ENCODE measurements around the gene IRX1. TPM values are rescaled to one million over a fixed set of nuclear protein-coding genes. Genes with fewer than 3 reads are reported as not detected.

IRX1 gene
- total RNA-seq: not detected
- long read RNA-seq: 0 reads

DNA sequence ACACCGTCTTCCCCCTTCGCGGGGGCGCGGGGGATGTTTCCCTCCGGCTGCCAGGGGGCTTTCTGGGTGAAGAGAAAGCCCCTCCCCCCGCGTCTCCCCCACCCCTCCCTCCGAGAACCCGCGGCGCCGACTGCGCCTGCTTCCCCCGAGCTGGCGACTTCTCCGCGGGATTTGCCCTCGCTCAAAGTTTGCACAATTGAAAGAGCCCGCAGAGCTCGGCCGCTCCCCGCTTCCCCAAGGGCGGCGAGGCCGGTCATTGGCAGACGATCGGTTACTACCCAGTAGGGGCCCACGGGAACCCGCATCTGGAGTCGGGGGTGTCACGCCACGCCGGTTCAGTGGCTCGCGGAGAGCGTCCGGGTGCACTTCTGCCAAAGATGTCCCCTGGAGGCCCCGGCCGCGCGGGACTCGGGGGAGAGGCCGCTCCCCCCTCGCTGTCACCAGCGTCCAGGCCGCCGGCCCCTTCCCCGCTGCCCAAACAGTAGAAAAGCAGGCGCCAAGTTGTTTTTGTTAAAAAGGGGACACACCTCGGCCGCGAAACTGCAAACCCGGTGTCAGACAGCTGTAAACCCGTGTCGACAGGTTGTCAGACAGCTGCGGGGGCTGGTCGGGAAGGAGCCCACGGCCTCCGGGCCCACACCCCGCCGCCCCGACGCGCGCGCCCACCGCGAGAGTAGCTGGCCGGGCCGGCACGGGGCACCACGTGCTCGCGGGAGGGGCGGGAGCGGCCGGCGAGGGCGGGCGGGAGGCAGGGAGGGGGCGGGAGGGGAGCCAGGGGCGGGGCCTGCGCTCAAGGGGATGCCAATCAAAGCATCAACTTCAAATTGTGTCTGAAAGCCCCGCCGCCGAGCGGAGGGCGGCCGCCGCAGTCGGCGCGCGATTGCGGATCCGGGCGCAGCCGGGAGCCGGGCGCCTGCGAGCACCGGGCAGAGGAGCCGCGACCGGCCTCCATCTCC, at the start of gene IRX1:
Gene IRX1, plus strand, starts transcription at position 827 of the 956 bp plus-strand sequence. CDS start 274 bp downstream, outside the sequence.
- no peak for DNase-seq
- intact Hi-C loops (cut with DNase I): no loop called here
- ATAC-seq: peak; percentile 21 to 49

DNA sequence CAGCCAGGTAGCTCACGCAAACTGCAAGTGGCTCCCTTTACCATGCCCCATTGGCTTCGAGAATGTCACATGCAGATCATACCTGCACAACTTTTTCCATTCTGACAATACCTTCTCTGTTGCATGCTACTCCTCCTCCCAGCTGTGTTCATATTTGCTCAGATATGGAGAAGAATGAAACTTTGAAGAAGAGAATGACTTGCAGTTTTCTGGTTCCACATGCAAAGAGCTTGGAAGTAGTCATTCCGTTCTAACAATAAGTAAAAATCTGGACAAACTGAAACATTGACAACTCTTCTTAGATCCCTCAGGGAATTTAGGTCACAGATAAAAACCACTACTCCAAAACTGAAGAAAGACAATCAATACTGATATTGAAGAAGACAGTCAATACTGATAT, 49.6 kb upstream of the IRX1 start:
- intact Hi-C loops (cut with DNase I): no loop called here
- ATAC-seq (no peak), DNase-seq (no peak)

DNA sequence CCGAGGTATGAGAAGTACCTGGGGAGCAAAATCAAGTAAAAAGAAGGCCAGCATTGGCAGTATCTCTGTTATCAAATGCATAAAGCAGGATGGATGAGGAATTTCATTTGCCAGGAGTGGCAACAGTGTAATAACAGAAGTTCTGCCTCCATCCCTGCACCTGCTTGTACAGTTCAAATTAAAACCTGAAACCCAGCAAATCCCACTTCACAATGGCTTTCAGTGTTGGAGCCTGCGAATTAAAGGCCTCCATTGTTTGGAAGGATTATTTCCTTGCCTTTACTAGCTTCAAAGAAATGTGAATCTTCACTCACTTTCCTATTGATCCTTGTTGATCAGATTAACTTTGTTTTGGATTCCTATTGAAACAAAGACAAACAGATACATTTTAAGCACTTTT, 31.5 kb upstream of the IRX1 start:
- intact Hi-C loops (cut with DNase I): no loop called here
- ATAC-seq (no peak), DNase-seq (no peak)

DNA sequence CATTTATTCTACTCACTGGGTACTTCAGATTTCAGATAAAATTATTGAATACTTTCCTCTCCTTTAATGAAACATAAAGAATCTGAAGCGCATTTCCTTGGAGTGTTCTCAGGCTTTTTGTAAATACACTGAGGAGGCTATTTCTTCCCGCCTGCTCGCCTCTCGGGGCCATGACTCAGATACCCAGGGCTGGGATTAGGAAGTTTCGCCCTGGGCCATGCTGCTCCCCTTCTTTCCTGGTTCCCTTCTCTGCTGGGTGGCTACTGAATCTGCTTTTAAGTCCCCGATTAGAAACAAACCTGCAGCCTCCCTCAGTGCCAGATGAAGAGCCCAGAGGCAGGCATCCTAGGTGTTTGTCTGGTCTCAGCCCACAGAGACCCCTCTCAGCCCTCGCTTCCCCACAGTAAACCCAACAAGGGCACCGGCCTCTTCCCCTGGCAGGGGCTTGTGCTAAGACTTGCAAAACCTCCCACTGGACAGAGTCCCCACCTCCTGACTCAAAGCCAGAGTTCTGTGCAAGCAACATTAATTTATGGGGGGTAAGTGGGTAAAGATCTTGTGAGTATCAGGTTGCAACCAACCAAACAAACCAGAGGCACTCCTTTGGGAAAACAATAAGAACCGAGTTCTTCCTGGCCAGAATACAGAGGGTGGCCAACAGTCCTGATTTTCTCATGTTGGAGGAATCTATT, 30.7 kb upstream of the IRX1 start:
- DNase-seq: no peak
- no peak for ATAC-seq
- intact Hi-C loops (cut with DNase I): no loop called here

DNA sequence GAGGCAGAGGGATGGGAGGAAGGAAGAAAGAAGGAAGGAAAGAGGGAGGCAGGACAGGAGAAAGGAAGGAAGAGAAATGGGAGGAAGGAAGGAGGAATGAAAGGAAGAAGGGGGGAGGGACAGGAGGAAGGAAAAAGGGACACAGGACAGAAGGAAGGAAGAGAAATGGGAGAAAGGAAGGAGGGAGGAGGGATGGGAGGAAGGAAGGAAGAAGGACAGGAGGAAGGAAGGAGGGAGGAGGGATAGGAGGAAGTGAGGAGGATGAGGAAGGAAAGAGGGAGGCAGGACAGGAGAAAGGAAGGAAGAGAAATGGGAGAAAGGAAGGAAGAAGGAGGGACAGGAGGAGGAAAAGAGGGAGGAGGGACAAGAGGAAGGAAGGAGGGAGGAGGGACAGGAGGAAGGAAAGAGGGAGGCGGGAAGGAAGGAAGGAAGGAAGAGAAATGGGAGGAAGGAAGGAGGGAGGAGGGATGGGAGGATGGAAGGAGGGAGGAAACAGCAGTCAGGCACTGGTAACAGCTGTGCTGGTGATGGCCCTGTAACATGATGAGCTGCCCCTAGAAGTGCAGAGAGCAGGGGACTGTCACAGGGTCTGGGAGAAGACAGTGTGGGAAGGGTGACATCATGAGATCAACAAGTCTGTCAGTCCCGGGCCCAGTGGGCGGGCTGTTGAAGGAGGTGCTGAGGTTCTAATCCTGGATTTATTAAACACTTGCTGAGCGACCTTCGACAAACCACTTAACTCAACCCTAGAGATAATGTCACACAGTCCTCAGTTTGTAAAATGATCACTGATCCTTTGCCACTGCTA, 10.7 kb upstream of the IRX1 start:
- ATAC-seq (no peak), DNase-seq (no peak)
- intact Hi-C loops (cut with DNase I): no loop called here

DNA sequence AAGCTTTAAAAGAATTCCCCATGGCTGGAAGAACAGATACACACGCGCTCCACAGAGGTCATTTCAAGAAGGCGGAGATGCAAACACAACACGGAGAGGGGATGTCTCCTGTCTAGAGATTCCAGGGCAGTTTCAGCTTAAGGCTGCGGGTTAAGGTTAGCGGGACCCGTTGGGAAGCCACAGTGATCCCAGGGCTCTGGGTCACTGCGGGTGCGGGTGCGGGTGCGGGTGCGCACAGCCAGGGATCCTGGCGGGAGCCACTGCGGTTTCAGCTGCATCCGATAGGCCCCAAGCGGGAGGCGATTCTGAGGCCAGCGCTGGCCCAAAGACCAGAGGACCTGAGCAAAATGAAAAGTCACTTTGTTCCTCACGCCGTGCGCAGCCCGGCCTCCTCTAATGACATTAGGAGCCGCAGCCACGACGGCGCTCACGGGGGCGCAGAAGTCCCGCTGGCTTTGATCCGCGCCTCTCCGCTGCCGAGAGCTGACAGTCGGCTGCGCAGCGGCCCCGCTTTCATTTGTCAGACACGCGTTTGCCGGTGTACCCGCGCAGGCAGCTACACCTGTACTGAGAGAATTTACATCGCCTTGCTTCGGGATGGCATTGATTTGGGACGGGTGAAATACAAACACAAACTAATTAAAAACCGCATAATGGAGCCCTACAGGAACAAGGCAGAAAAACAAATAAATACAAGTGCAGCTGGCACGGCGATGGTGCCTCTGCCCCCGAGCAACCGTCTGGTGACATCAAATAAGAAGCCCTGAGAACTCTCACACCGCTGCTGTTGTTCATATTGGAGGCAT, 5.3 kb upstream of the IRX1 start:
- DNase-seq (no peak), ATAC-seq (no peak)
- intact Hi-C loops (cut with DNase I): no loop called here

DNA sequence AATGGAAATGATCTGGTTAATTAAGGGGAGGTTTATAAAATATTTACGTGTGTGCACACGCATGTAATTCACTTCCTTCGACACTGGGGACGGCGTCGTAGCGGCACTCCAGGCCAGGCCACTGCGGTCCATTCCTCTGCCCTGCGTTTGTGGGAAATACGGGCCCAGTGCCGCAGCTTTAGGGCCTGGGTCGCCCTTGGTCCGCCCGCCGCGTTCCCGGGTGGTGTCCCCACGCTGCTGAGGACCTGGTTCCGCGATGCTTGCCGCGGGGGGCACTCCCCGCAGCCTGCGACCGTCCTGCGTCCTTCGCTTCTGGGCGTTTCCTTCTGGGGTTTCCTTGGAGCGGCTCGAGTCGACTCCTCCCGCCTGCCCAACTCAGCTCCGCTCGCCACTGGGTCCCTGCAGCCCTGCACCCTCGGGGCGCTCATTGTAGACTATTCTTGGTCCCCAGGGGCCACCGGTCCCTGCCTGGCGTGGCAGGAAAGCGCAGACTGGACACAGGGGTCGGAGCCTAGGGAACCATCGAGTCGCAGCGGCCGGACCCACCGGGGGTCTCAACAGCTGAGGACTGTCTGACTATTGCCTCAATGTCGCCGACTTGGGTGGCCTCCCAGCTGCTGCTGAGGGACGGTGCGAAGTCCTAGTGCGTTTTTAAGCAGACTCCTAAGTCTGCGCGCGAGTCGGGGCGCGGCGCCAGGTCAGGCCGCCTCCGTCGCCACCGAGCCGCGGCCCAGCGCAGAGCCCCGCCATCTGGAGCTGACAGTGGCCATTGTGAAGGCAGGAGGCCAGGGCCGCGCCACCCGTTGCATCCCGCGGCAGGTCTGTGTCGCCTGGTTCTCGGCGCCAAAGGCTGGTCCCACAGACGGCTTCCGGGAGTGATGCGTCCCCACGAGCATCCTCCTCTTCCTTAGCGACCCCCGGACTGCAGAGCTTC, 4.4 kb upstream of the IRX1 start:
- ATAC-seq: no peak
- intact Hi-C loops (cut with DNase I): no loop called here
- DNase-seq: no peak

DNA sequence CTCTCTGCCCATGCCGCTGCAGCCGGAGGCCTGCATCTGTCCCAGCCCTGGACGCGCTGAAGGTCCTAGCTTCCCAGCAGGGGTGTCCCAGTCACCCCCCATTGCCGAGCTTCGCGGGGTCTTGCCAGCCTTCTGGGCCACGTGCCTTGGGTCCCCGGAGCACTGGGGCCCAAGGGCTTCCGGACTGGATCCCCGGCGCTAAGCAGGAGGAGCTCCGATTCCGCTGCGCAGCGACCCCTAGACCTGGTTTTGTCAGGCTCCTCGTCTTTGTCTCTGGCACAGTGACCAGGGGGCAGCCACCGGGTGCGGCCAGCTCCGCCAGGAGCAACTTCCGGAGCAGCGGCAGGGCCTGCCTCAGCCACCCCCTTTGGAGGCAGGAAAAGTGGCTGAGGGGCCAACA, 3.3 kb upstream of the IRX1 start:
- DNase-seq: no peak
- intact Hi-C loops (cut with DNase I): no loop called here
- ATAC-seq: no peak

DNA sequence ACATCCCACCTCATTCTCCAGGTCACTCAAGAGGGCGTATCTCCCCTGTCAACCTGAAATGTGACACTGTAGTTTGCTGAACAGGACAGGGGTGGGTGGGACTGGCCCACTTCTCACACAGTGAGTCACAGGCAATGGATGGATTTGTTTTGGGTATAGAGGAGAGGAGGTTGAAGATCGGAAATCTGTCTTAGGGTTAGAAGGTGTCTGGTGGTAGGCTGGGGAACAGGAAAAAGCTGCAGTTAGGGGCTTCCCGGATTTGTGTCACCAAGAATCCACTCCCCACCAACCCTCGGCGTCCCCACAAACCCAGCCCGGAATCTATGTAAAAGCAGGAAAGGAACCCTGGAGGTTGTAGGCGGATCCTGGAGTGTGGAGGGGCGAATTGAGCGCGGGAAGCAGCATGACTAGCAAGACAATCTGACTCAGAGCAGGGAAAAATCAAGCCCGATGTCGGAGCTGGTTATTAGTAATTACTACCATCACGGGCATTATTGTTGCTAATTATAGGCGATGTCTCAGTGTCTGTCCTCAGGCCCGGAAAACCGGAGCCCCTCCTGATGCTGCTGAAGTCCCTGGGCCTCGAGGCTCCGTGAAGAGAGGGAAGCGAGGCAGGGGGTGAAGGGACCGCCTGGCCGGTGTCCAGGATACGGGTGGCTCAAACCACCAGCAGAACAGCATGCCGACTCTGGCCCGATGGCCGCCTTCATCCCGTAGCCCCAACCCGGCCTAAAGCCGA, 1.7 kb upstream of the IRX1 start:
- no peak for DNase-seq
- ATAC-seq: no peak
- intact Hi-C loops (cut with DNase I): no loop called here

DNA sequence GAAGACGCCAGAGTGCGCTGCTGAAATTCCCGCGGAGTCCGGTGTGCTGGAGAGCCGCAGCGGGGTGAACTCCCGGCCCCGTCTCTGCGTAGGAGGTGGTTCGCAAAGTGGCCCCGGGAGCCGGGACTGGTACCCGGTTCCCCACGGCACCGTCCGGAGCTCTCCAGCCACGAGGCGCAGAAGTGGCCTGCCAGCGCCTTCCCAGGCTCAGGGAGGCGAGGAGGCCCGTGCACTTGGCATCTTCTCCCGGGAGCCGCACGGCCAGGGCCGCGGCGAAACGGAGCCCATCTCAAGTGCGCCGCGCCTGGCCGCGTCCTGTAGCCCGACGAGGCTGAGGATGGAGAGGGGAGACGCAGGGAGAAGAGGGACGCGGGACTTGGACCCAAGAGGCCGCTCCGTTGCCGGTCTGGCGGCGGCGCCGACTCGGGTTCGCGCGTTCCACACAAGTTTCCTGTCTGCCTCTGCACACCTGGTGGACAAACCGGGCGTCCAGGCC, 1.1 kb upstream of the IRX1 start:
- intact Hi-C loops (cut with DNase I): no loop called here

DNA sequence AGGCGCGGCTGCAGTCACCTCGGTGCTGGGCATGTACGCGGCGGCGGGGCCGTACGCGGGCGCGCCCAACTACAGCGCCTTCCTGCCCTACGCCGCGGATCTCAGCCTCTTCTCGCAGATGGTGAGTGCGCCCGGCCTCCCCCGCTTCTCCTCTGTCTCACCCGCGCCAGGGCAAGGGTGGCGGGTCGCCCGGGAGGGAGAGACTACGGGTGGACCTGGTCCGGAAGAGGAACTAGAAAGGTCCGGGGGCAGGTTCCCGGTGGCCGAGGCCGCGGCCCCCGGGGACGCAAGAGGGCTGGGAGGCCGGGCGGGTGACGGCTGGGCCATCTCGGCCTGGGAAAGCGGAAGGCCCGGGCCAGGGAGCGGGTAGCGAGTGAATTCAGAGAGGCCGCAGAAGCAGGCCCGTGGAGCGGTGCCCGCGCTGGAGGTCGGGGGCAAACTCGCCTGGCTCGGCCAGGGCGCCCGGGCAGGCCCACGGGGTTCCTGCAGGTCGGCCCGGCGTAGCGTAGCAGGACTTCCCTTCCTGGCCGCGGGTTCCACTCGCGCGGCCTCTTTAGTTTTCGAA, 711 bp downstream of the IRX1 start:
- ATAC-seq (no peak), DNase-seq (no peak)
- intact Hi-C loops (cut with DNase I): no loop called here

More for the DNA sequence above, 1.1 kb upstream of the IRX1 start:
- ATAC-seq (peak; percentile 24 to 46), DNase-seq (no peak)

DNA sequence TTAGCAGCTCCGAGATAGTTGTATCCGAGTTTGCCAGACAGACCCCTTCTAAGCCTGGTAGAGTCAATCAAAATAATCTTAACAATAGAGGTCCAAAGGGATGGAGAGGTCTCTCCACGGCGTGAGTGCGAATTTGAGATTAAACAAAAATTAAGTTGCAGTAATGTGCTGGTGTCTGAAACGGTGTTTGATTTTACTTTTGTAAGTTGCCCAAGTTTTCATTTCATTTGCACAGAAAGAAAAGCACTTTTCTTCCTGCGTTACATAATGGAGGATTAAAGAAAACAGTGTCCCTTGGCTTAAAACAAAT, 1.2 kb downstream of the IRX1 start:
- ATAC-seq: no peak
- no peak for DNase-seq
- intact Hi-C loops (cut with DNase I): no loop called here

DNA sequence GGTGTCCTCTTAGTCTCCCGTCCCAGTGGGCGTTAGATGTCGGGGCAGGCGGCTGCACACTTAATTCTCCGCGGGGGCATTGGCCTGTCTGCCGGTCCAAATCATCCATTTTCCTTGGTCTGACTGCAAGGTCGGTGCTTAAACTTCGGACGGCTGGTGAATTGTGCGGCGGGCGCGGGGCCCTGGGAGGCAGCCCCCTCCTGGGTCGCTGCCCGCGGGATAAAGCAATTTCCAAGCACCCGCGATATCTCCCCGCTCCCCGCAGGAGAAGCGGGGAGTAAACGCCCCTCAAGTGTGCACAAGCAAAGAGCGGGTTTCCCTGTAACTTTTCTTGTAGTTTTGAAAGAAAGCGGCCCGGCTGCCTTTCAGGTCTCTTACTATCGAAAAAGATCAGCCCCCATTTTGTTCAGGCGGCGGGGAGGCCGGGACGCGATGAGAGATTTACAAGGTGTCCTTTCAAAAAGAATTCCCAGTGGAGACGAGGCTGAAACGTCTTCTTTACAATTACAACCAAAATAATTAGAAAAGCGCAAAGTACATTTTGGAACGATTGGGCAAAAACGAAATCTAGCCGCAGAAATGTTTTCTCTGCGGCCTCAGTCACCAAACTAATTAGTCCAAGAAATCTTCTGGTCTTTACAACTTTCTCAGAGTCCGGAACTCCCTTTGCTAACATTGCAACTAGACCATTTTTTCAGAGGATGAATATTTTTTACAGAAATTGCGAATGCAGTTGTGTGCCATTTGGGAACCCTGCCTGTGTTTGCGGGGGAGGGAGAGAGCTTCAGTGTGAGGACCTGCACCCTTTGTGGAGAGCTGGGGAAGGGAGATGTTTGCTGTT, 1.8 kb downstream of the IRX1 start:
- ATAC-seq: no peak
- intact Hi-C loops (cut with DNase I): no loop called here
- DNase-seq: no peak

DNA sequence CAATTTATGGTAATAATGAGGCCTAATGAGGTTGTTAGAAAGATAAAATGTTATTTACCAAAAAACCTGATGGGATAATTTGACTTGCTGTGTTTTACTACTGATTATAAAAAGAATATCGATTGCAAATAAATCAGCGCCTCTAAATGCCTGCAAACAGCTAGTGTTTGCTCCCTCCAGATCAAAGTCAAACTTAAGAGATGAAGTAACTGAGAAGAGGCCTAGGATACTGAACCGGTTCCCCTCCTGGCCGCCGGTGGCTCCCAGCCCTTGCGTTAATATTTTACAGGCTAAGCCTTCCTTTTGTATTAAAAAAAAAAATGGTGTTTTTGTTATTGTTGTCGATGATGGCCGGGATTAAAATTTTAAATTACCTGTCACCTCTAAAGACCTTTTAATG, 2.6 kb downstream of the IRX1 start:
- DNase-seq (no peak), ATAC-seq (no peak)
- intact Hi-C loops (cut with DNase I): no loop called here

DNA sequence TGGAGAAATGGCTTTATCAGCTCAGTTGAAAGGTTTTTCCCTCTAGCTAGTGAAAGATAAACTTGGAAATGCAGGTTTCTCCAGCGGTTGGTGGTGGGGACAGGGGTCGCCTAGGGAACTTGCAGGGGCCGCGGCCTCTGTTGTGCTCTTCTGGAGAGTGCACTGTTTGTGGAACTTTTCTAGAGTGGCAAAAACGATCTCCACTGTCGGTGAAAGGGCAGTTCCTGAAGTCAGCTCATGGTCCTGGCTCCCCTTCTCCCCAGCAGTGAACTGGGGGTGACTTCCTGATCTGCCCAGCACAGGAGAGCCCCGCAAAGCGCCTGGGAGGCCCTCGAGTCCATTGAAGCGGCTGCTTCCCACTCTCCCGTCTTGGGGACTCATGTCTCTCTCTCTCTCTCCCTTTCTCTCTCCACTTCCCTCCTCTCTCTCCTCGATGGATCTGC, 3.2 kb downstream of the IRX1 start:
- intact Hi-C loops (cut with DNase I): no loop called here
- DNase-seq (no peak), ATAC-seq (no peak)
